ENCODE results near the gene BEND2. TPM values are rescaled to one million over a fixed set of nuclear protein-coding genes. Genes with fewer than 3 reads are reported as not detected.

Gene BEND2
- total RNA-seq, 1 experiment from 2014 or later = not detected

- no peaks in the 10 kb centered on the region for H3K36me3 ChIP-seq (ENCODE audit: low read depth)
- no peaks in the 10 kb centered on the region for H3K9me2 ChIP-seq (ENCODE audit: insufficient read depth)
- no peak overlapping the region for H3K4me2 ChIP-seq
- H3K9me3 ChIP-seq (ENCODE audit: insufficient read depth, low read depth) = no peaks in the 10 kb centered on the region
- DNase-seq = no peak
- H3K79me2 ChIP-seq (ENCODE audit: low read depth) = no peaks in the 10 kb centered on the region
- no TSS peak for BruUV-seq (replicated peaks)
- H3K4me3 ChIP-seq = no peak overlapping the region
- TF ChIP-seq CTCF (conservative IDR thresholded peaks at IDR 0.05) (no peak), EZH2 (IDR thresholded peaks at IDR 0.05; ENCODE audit: low read depth) (no peak)
- H4K20me1 ChIP-seq (ENCODE audit: insufficient read depth) = no peaks in the 10 kb centered on the region
- POLR2A ChIA-PET (ENCODE audit: unreplicated experiment) = no interaction called here
- 0 out of 2 replicates have a peak, but pooled peaks cover 4% of the 10 kb centered on the region for H3K27me3 ChIP-seq (ENCODE audit: insufficient read depth, low read depth)
- intact Hi-C loops (cut with micrococcal nuclease; ENCODE audit: unreplicated experiment) = no loop called here
- H2AFZ ChIP-seq = no peak overlapping the region
- no peak overlapping the region for H3K27ac ChIP-seq
- CTCF ChIA-PET = no interaction called here
- H3F3A ChIP-seq (ENCODE audit: insufficient read depth, low read depth) = no peaks in the 10 kb centered on the region
- H3K4me1 ChIP-seq (replicated peaks; ENCODE audit: insufficient read depth) = no peaks in the 10 kb centered on the region
Measured at GRCh38 chrX:18160369-18160768, 60.3 kb downstream of the BEND2 start.

- no peaks in the 10 kb centered on the region for H3K4me1 ChIP-seq (replicated peaks; ENCODE audit: insufficient read depth)
- no peak for DNase-seq
- intact Hi-C loops (cut with micrococcal nuclease; ENCODE audit: unreplicated experiment) = no loop called here
- no peaks in the 10 kb centered on the region for H4K20me1 ChIP-seq (ENCODE audit: insufficient read depth)
- H3K4me2 ChIP-seq = no peak overlapping the region
- H3F3A ChIP-seq (ENCODE audit: insufficient read depth, low read depth) = no peaks in the 10 kb centered on the region
- no peaks in the 10 kb centered on the region for H3K9me2 ChIP-seq (ENCODE audit: insufficient read depth)
- no peak for TF ChIP-seq CTCF (conservative IDR thresholded peaks at IDR 0.05)
- TF ChIP-seq EZH2 (IDR thresholded peaks at IDR 0.05; ENCODE audit: low read depth) = no peak
- H3K36me3 ChIP-seq (ENCODE audit: low read depth) = no peaks in the 10 kb centered on the region
- CTCF ChIA-PET = no interaction called here
- H2AFZ ChIP-seq = no peak overlapping the region
- no peaks in the 10 kb centered on the region for H3K9me3 ChIP-seq (ENCODE audit: insufficient read depth, low read depth)
- BruUV-seq (replicated peaks) = no TSS peak
- no peak overlapping the region for H3K27ac ChIP-seq
- H3K27me3 ChIP-seq (ENCODE audit: insufficient read depth, low read depth) = no peaks in the 10 kb centered on the region
- H3K79me2 ChIP-seq (ENCODE audit: low read depth) = no peaks in the 10 kb centered on the region
- H3K4me3 ChIP-seq = no peak overlapping the region
- POLR2A ChIA-PET (ENCODE audit: unreplicated experiment) = no interaction called here
Measured at GRCh38 chrX:18158963-18159362, 61.7 kb downstream of the BEND2 start.

GRCh38 chrX:18151649-18152048, 69.0 kb downstream of the BEND2 start:
- no peak overlapping the region for H3K4me3 ChIP-seq
- no peaks in the 10 kb centered on the region for H3F3A ChIP-seq (ENCODE audit: insufficient read depth, low read depth)
- H3K27me3 ChIP-seq (ENCODE audit: insufficient read depth, low read depth) = no peaks in the 10 kb centered on the region
- no peaks in the 10 kb centered on the region for H3K36me3 ChIP-seq (ENCODE audit: low read depth)
- no peaks in the 10 kb centered on the region for H3K9me3 ChIP-seq (ENCODE audit: insufficient read depth, low read depth)
- H3K4me1 ChIP-seq (replicated peaks; ENCODE audit: insufficient read depth) = no peaks in the 10 kb centered on the region
- no peak overlapping the region for H2AFZ ChIP-seq
- BruUV-seq (replicated peaks) = no TSS peak
- H3K4me2 ChIP-seq = no peak overlapping the region
- ChIA-PET CTCF (no interaction called here), POLR2A (ENCODE audit: unreplicated experiment) (no interaction called here)
- TF ChIP-seq CTCF (conservative IDR thresholded peaks at IDR 0.05) (no peak), EZH2 (IDR thresholded peaks at IDR 0.05; ENCODE audit: low read depth) (no peak)
- DNase-seq = no peak
- no peaks in the 10 kb centered on the region for H3K79me2 ChIP-seq (ENCODE audit: low read depth)
- intact Hi-C loops (cut with micrococcal nuclease; ENCODE audit: unreplicated experiment) = no loop called here
- H3K9me2 ChIP-seq (ENCODE audit: insufficient read depth) = no peaks in the 10 kb centered on the region
- no peaks in the 10 kb centered on the region for H4K20me1 ChIP-seq (ENCODE audit: insufficient read depth)
- no peak overlapping the region for H3K27ac ChIP-seq

Data from PC-9 (cell line).